OCI-LY3 (cell line): ENCODE measurements around the gene FBXO42.

ENCODE experiments used
- H2AFZ ChIP-seq: fragments of 200-600, 300-600 bp; shearing (Covaris generic); 2 replicates; pipeline ENCODE4 v1.6.0; 2014; ENCODE audit warnings: antibody characterized with exemption, low read depth, low read length
- H3K27ac ChIP-seq: fragments of 200-600, 300-600 bp; sonication (generic); 2 replicates; pipeline ENCODE4 v1.5.1; 2014; ENCODE audit warnings: mild to moderate bottlenecking, low read length, moderate library complexity, mixed read lengths
- H3K27me3 ChIP-seq: fragments of 200-600, 300-600 bp; sonication (generic); 2 replicates; pipeline ENCODE4 v1.6.1; 2014; ENCODE audit warnings: low read depth, low read length, mixed read lengths
- H3K36me3 ChIP-seq: fragments of 200-600, 300-600 bp; sonication (generic); replicated peaks from 2 replicates; pipeline ENCODE3; 2014; ENCODE audit warnings: low read depth, low read length, mixed read lengths
- H3K4me1 ChIP-seq: fragments of 300-600, 200-600 bp; sonication (generic); 2 replicates; pipeline ENCODE4 v1.6.1; 2014; ENCODE audit warnings: low read length, mixed read lengths
- H3K4me2 ChIP-seq: fragments of 200-600, 300-600 bp; sonication (generic); 2 replicates; pipeline ENCODE4 v1.6.1; 2014; ENCODE audit warnings: low read length, mixed read lengths
- H3K4me3 ChIP-seq: fragments of 300-600, 200-600 bp; sonication (generic); 2 replicates; pipeline ENCODE4 v1.5.1; 2014; ENCODE audit warnings: antibody characterized with exemption, mild to moderate bottlenecking, low read length, moderate library complexity
- H3K79me2 ChIP-seq: fragments of 300-600, 200-600 bp; shearing (Covaris generic); 2 replicates; pipeline ENCODE4 v1.6.1; 2014; ENCODE audit warnings: mild to moderate bottlenecking, low read length, mixed read lengths
- H3K9ac ChIP-seq: fragments of 300-600, 200-600 bp; shearing (Covaris generic); 2 replicates; pipeline ENCODE4 v1.6.0; 2014; ENCODE audit warnings: mild to moderate bottlenecking, low read length, moderate library complexity
- H3K9me3 ChIP-seq: fragments of 200-600, 300-600 bp; shearing (Covaris generic); 2 replicates; pipeline ENCODE4 v1.6.1; 2014; ENCODE audit warnings: low read length, mixed read lengths; ENCODE audit not compliant: insufficient read depth
- H4K20me1 ChIP-seq: fragments of 200-600, 300-600 bp; sonication (generic); 2 replicates; pipeline ENCODE4 v1.6.1; 2016; ENCODE audit warnings: low read length, mixed read lengths; ENCODE audit not compliant: insufficient read depth
- CTCF ChIP-seq: fragments of 200-600, 300-600 bp; sonication (generic); IDR thresholded peaks from 2 replicates; pipeline ENCODE4 v1.5.1; 2014; ENCODE audit warnings: antibody characterized with exemption, low read length, low read depth
- EZH2phosphoT487 ChIP-seq: fragments of 200-600 bp; shearing (Covaris generic); IDR thresholded peaks from 2 replicates; pipeline ENCODE4 v1.6.1; 2018; ENCODE audit warnings: antibody characterized with exemption, mixed run types, low read depth

Gene FBXO42

GRCh38 chr1:16203550-16203949 lies 148.7 kb downstream of the FBXO42 start:
- TF ChIP-seq CTCF, result no peak
- TF ChIP-seq EZH2phosphoT487, result no peak
- no peaks in the 10 kb centered on the region for H3K27me3 ChIP-seq
- no peaks in the 10 kb centered on the region for H3K36me3 ChIP-seq
- peaks cover 8% of the 10 kb centered on the region; the same call in 1 of the 2 replicates for H3K4me1 ChIP-seq
- H3K9ac ChIP-seq, result no peak overlapping the region
- no peaks in the 10 kb centered on the region for H3K9me3 ChIP-seq
- H3K27ac ChIP-seq, result no peak overlapping the region
- no peaks in the 10 kb centered on the region for H4K20me1 ChIP-seq
- no peaks in the 10 kb centered on the region for H3K79me2 ChIP-seq
- no peak overlapping the region for H3K4me2 ChIP-seq
- no peak overlapping the region for H3K4me3 ChIP-seq
- H2AFZ ChIP-seq, result no peak overlapping the region

GRCh38 chr1:16202281-16203210 lies 149.7 kb downstream of the FBXO42 start:
- Histone ChIP-seq H3K27ac (no peak overlapping the region), H4K20me1 (no peaks in the 10 kb centered on the region), H2AFZ (no peak overlapping the region), H3K79me2 (no peaks in the 10 kb centered on the region), H3K4me2 (no peak overlapping the region), H3K9me3 (no peaks in the 10 kb centered on the region), H3K4me1 (peaks cover 8% of the 10 kb centered on the region; the same call in 1 of the 2 replicates), H3K4me3 (no peak overlapping the region), H3K27me3 (no peaks in the 10 kb centered on the region), H3K9ac (no peak overlapping the region), H3K36me3 (no peaks in the 10 kb centered on the region)
- TF ChIP-seq EZH2phosphoT487 (no peak), CTCF (no peak)

GRCh38 chr1:16199700-16200099 lies 152.6 kb downstream of the FBXO42 start:
- Histone ChIP-seq H3K27me3 (no peaks in the 10 kb centered on the region), H2AFZ (no peak overlapping the region), H4K20me1 (no peaks in the 10 kb centered on the region), H3K27ac (no peak overlapping the region), H3K4me1 (no peaks in the 10 kb centered on the region), H3K4me2 (no peak overlapping the region), H3K9me3 (no peaks in the 10 kb centered on the region), H3K79me2 (no peaks in the 10 kb centered on the region), H3K36me3 (no peaks in the 10 kb centered on the region), H3K9ac (no peak overlapping the region), H3K4me3 (no peak overlapping the region)
- no peak for TF ChIP-seq EZH2phosphoT487
- TF ChIP-seq CTCF, result no peak

GRCh38 chr1:16199157-16199501 lies 153.2 kb downstream of the FBXO42 start:
- H3K27me3 ChIP-seq, result no peaks in the 10 kb centered on the region
- no peaks in the 10 kb centered on the region for H3K79me2 ChIP-seq
- H3K4me3 ChIP-seq, result no peak overlapping the region
- TF ChIP-seq CTCF (no peak), EZH2phosphoT487 (no peak)
- no peak overlapping the region for H2AFZ ChIP-seq
- H3K9me3 ChIP-seq, result no peaks in the 10 kb centered on the region
- H3K9ac ChIP-seq, result no peak overlapping the region
- no peak overlapping the region for H3K27ac ChIP-seq
- H3K4me2 ChIP-seq, result no peak overlapping the region
- H3K4me1 ChIP-seq, result no peaks in the 10 kb centered on the region
- no peaks in the 10 kb centered on the region for H3K36me3 ChIP-seq
- no peaks in the 10 kb centered on the region for H4K20me1 ChIP-seq
